K562 (cell line): ENCODE measurements around the gene CDC45. TPM values are rescaled to one million over a fixed set of nuclear protein-coding genes. Genes with fewer than 3 reads are reported as not detected.

ENCODE experiments used
- ARID1B ChIP-seq: fragments of 450-650 bp; IDR thresholded peaks from 2 replicates; pipeline ENCODE4 v1.6.1; 2016; ENCODE audit warnings: antibody characterized with exemption, mild to moderate bottlenecking, inconsistent platforms
- BDP1 ChIP-seq: IDR thresholded peaks from 3 replicates; pipeline ENCODE4 v1.6.1; 2011; ENCODE audit not compliant: insufficient read length, insufficient read depth
- BRF2 ChIP-seq: IDR thresholded peaks from 3 replicates; pipeline ENCODE4 v1.6.1; 2011; ENCODE audit warnings: borderline replicate concordance, mild to moderate bottlenecking; ENCODE audit not compliant: insufficient read length, insufficient read depth
- E2F3 ChIP-seq: fragments of 250-450 bp; sonication (Bioruptor Pico); IDR thresholded peaks from 2 replicates; pipeline ENCODE4 v1.4.0; 2020; ENCODE audit warnings: mild to moderate bottlenecking
- EGR1 ChIP-seq: fragments of 450-650 bp; conservative IDR thresholded peaks from 2 replicates; pipeline ENCODE4 v1.6.1; 2017; ENCODE audit warnings: mild to moderate bottlenecking
- ESRRB ChIP-seq: fragments of 250-450 bp; sonication (Bioruptor Pico); IDR thresholded peaks from 2 replicates; pipeline ENCODE4 v1.5.0; 2020; ENCODE audit warnings: mild to moderate bottlenecking, moderate library complexity, borderline replicate concordance
- GABPA ChIP-seq: fragments of 200-800 bp; sonication (Bioruptor generic); conservative IDR thresholded peaks from 2 replicates; pipeline ENCODE4 v1.6.1; 2016; ENCODE audit warnings: low read depth, missing genetic modification characterization, missing compliant biosample characterization
- HMG20A ChIP-seq: fragments of 450-650 bp; formaldehyde crosslinking; conservative IDR thresholded peaks from 2 replicates; pipeline ENCODE4 v1.4.0; 2020; ENCODE audit warnings: mild to moderate bottlenecking, mixed read lengths
- KAT2B ChIP-seq: IDR thresholded peaks from one replicate; pipeline ENCODE4 v1.6.1; 2012; ENCODE audit warnings: low read depth, mild to moderate bottlenecking, control low read depth, inconsistent platforms, low read length, moderate library complexity
- NONO ChIP-seq, 2 experiments: fragments of 200-400 bp in 1 of 2; fragments of 450-650 bp in 1 of 2; formaldehyde crosslinking in 1 of 2; IDR thresholded peaks; 2 replicates each; pipeline ENCODE4 v1.6.1; 2017; ENCODE audit warnings: low read depth in 2 of 2, mild to moderate bottlenecking in 2 of 2, moderate library complexity in 2 of 2, low read length in 1 of 2
- PHF8 ChIP-seq: fragments of 200-600 bp; sonication (generic); IDR thresholded peaks from 2 replicates; pipeline ENCODE4 v1.6.1; 2012; ENCODE audit warnings: mixed run types, mild to moderate bottlenecking, inconsistent platforms, low read length, moderate library complexity, borderline replicate concordance
- SNAPC5 ChIP-seq: fragments of 250-450 bp; sonication (Bioruptor Pico); IDR thresholded peaks from 2 replicates; pipeline ENCODE4 v1.8.0; 2021; ENCODE audit warnings: moderate library complexity, mild to moderate bottlenecking, inconsistent platforms
- SRSF1 ChIP-seq: fragments of 200-400 bp; formaldehyde crosslinking; IDR thresholded peaks from 2 replicates; pipeline ENCODE4 v1.6.1; 2017; ENCODE audit warnings: mild to moderate bottlenecking, low read depth, low read length, moderate library complexity
- TAL1 ChIP-seq: fragments of 450-650 bp; IDR thresholded peaks from 2 replicates; pipeline ENCODE4 v1.6.1; 2016; ENCODE audit warnings: mild to moderate bottlenecking
- TGIF2 ChIP-seq: sonication (generic); formaldehyde crosslinking; IDR thresholded peaks from 2 replicates; pipeline ENCODE4 v1.8.1; 2022; ENCODE audit warnings: mild to moderate bottlenecking, missing genetic modification reagents, moderate library complexity
- ZKSCAN8 ChIP-seq: fragments of 200-800 bp; sonication (Bioruptor generic); IDR thresholded peaks from 2 replicates; pipeline ENCODE4 v1.6.1; 2016; ENCODE audit warnings: missing genetic modification characterization, missing compliant biosample characterization
- ZNF121 ChIP-seq: sonication (generic); formaldehyde crosslinking; conservative IDR thresholded peaks from 2 replicates; pipeline ENCODE4 v1.8.0; 2022; ENCODE audit warnings: missing genetic modification reagents
- ZNF324 ChIP-seq: fragments of 250-450 bp; sonication (Bioruptor Pico); IDR thresholded peaks from 2 replicates; pipeline ENCODE4 v1.4.0; 2020; ENCODE audit warnings: mild to moderate bottlenecking
- ZNF518B ChIP-seq: fragments of 250-450 bp; sonication (Bioruptor Pico); IDR thresholded peaks from 2 replicates; pipeline ENCODE4 v1.5.0; 2021; ENCODE audit warnings: mild to moderate bottlenecking, moderate library complexity
- ZNF57 ChIP-seq: fragments of 450-650 bp; formaldehyde crosslinking; IDR thresholded peaks from 2 replicates; pipeline ENCODE4 v1.4.0; 2020; ENCODE audit warnings: mild to moderate bottlenecking, moderate library complexity
- ZNF644 ChIP-seq: fragments of 200-800 bp; sonication (Bioruptor generic); IDR thresholded peaks from 2 replicates; pipeline ENCODE4 v1.6.1; 2016; ENCODE audit warnings: low read depth, missing genetic modification characterization, missing compliant biosample characterization
- ZNF707 ChIP-seq: fragments of 250-450 bp; sonication (Bioruptor Pico); conservative IDR thresholded peaks from 2 replicates; pipeline ENCODE4 v1.8.0; 2022; ENCODE audit warnings: inconsistent platforms, mild to moderate bottlenecking, moderate library complexity
- polyA plus RNA-seq, 8 experiments: library from polyadenylated mRNA; depleted of rRNA in 4 of 8; stranded (reverse) in 5 of 8; unstranded in 3 of 8; fragments of >200 nt; fragmentation: Nextera tagmentation in 2 of 8; fragmentation: Illumina TruSeq in 1 of 8; extraction: Ambion mirVana in 2 of 8; extraction: Trizol in 1 of 8; gene quantifications; 2 replicates each; pipeline versions ENCODE4 v1.2.1 to v1.2.3, GENCODE V29; 2011 to 2014; ENCODE audit warnings: inconsistent platforms in 1 of 8, missing spikeins in 1 of 8
- total RNA-seq, 7 experiments: library from RNA; depleted of rRNA in 6 of 7; stranded (reverse); fragments of >200 nt in 6 of 7; fragmentation: Illumina TruSeq in 2 of 7; extraction: Trizol in 2 of 7; gene quantifications; 2 replicates each; pipeline versions ENCODE4 v1.2.1 to v1.2.3, GENCODE V29; 2011 to 2021; ENCODE audit warnings: low replicate concordance in 1 of 7
- TF ChIP-seq, protein P1 (sequence below): fragments of 250-450 bp; sonication (Bioruptor Pico); IDR thresholded peaks from 2 replicates; pipeline ENCODE4 v1.8.0; 2021; ENCODE audit warnings: mild to moderate bottlenecking, moderate library complexity

Gene CDC45
- total and polyA plus RNA-seq, 9 of the 15 experiments (the other 6 are each of a cell fraction or from before 2014, with no cell fraction given), result 251 to 580 (median 410) TPM

GRCh38 chr22:19431649-19432132, 48.0 kb upstream of the CDC45 start, which contains the start of gene HIRA (continued):
- no peak for TF ChIP-seq EGR1
- TF ChIP-seq KAT2B, result no peak
- no peak; a peak in 2 of 4 replicates for TF ChIP-seq NONO (IDR thresholded peaks at IDR 0.05; ENCODE audit: low read depth in 2 of 2, low read length in 1 of 2)
- no peak for TF ChIP-seq HMG20A
- no peak for TF ChIP-seq ARID1B
- TF ChIP-seq PHF8, result peak; percentile 46
- TF ChIP-seq ZKSCAN8 (CRISPR knock-in tag), result no peak
- TF ChIP-seq TAL1, result no peak
- TF ChIP-seq E2F3, result peak; percentile 93
- no peak for TF ChIP-seq GABPA
- no peak for TF ChIP-seq SNAPC5 (CRISPR knock-in tag)
- TF ChIP-seq BDP1, result no peak
- TF ChIP-seq ZNF518B, result no peak
- no peak for TF ChIP-seq ZNF644
- TF ChIP-seq ZNF121 (CRISPR knock-in tag), result no peak
- TF ChIP-seq, protein P1, sequence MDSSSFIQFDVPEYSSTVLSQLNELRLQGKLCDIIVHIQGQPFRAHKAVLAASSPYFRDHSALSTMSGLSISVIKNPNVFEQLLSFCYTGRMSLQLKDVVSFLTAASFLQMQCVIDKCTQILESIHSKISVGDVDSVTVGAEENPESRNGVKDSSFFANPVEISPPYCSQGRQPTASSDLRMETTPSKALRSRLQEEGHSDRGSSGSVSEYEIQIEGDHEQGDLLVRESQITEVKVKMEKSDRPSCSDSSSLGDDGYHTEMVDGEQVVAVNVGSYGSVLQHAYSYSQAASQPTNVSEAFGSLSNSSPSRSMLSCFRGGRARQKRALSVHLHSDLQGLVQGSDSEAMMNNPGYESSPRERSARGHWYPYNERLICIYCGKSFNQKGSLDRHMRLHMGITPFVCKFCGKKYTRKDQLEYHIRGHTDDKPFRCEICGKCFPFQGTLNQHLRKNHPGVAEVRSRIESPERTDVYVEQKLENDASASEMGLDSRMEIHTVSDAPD (CRISPR knock-in tag), result peak; percentile 75; the same call in 1 of the 2 replicates
- TF ChIP-seq ZNF707, result no peak; the same call in 1 of the 2 replicates
- TF ChIP-seq ZNF324 (CRISPR knock-in tag), result no peak
- TF ChIP-seq ZNF57 (CRISPR knock-in tag), result peak; percentile 9; the same call in 1 of the 2 replicates
- TF ChIP-seq TGIF2 (CRISPR knock-in tag), result no peak
- no peak for TF ChIP-seq BRF2
- no peak for TF ChIP-seq SRSF1
- no peak for TF ChIP-seq ESRRB (CRISPR knock-in tag)
